M059J (cell line): ENCODE measurements around the gene PSMB3. TPM values are rescaled to one million over a fixed set of nuclear protein-coding genes. Genes with fewer than 3 reads are reported as not detected.

Experiments used
- DNase-seq: peaks from one replicate; pipeline ENCODE4 v3.0.0-alpha.2; 2012; ENCODE audit warnings: low read depth
- total RNA-seq: library from RNA; depleted of rRNA; stranded (reverse); fragments of >200 nt; shearing (Covaris generic); gene quantifications from 2 replicates; pipeline ENCODE4 v1.2.3, GENCODE V29; 2014; rRNA removed

PSMB3 gene
- total RNA-seq, result 410 and 440 TPM in 2 replicates

DNA sequence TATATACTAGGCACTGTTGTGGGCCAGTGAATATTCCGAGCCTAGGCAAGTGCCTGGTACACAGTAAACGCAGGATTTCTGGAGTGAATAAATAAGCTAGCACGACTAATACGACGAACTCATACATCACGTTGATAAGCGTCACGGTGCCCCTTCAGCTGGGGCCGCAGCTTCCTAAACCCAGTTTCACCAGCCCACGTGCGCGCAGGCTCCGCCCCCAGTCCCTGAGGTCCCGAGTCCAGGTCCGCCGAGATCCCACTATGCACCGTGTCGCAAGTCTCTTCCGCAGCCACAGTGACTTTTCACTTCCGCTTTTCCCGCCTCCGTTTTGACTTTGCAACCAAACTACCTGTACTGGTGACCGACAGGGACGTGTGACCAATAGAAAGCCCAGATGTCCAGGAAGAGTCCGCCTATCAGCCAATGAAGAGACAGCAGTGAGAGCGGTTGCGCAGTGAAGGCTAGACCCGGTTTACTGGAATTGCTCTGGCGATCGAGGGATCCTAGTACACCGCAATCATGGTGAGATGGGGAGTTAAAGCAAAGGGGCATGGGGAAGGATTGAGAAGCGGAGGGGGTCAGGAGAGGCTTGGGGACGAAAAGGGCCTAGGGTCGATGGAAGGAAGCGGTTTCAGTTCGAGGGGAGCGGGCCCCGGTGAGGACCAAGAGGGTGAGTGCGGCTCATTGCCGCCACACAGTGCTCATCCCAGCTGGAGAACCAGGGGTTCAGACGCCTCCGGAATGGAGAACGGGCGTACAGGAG lies at the start of gene PSMB3:
TSS of gene PSMB3 (plus strand) at position 434 of the 763 bp plus-strand sequence. CDS start at position 520, 86 bp downstream.
- DNase-seq, result peak; percentile 99

DNA sequence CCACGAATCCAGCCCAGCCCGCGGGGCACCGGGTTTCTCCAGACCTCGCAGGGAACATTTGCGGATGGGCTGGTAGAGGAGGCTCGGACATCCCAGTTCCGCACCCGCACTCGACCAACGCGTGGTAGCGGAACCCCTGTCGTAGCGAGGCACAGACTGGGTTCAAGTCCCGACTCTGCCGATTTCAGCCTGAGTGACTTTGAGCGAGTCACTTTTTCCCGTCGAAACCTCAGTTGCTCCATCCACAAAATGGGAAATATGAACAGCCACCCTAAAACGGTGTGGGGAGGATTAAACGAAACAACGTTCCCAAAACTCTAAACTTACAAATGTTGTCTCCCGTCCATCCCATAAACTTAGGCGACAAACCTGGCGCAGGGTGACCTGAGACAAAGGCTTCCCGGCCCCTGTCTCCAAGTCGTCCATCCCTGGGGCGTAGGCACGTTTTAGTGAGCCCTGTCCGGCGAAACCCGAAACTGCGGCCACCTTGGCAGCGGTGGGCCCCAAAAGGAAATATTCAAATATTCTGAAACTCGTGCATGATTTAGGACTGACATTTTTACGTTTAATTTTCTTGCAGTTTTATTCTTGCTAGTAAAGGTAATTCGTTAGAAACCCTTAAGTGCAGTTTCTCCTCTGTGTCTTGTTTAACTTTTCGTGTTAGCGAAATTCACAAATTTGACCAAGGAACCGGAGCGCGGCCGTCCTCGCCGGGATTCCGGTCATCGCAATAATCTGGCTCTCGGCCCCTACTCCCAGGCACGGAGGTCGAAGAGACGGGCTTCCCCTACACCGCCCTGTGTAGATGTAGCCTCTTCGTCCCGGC lies 49.4 kb upstream of the PSMB3 start:
- peak; percentile 24 for DNase-seq

GRCh38 chr17:38703742-38704605 lies 48.6 kb upstream of the PSMB3 start:
- DNase-seq, result peak; percentile 82

- DNase-seq, result peak; percentile 72
These were observed 47.7 kb upstream of the PSMB3 start, which contains the start of gene MLLT6 for GRCh38 chr17:38704606-38705522. Gene MLLT6, plus strand, starts transcription at chr17:38705273. Its CDS starts 360 bp downstream, at chr17:38705633.

- DNase-seq, result no peak
These were observed 47.1 kb upstream of the PSMB3 start for GRCh38 chr17:38705523-38705802.

DNA sequence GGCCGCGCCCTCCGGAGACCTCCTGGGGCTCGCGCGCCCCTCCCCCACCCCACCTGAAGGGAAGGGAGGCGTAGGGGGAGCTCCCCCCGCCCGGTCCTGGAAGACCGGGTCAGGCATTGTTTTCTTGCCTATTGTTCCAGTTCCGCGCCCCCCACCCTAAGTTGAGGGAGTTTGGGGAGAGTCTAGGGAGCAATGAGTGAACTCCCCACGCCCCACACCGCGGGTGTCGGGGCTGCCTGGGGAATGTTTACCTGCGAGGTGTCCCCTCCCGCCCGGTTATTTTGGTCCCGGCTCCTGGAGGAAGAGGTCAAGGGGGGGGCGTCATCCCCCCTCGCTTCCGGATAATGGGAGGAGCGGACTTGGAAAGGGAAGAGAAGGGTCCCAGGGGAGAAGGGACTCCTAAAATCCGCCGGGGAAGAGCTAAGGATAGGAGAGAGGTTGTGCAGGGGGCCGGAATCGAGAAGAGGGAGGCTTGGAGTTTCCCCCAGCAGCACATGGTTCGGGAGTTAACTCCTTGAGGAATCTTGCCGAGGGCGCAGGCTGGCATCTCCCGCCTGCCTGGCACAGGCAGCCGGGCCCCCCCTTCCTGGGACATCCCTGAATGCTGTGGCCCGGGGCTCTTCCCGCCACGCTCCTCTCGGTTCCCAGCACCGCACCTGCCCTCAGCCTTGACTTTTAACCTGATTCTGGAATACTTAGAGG lies 46.6 kb upstream of the PSMB3 start:
- peak; percentile 41 for DNase-seq

- DNase-seq, result no peak
These were observed 45.9 kb upstream of the PSMB3 start for GRCh38 chr17:38706505-38707216.

- no peak for DNase-seq
These were observed 44.7 kb upstream of the PSMB3 start for GRCh38 chr17:38707678-38708351.

DNA sequence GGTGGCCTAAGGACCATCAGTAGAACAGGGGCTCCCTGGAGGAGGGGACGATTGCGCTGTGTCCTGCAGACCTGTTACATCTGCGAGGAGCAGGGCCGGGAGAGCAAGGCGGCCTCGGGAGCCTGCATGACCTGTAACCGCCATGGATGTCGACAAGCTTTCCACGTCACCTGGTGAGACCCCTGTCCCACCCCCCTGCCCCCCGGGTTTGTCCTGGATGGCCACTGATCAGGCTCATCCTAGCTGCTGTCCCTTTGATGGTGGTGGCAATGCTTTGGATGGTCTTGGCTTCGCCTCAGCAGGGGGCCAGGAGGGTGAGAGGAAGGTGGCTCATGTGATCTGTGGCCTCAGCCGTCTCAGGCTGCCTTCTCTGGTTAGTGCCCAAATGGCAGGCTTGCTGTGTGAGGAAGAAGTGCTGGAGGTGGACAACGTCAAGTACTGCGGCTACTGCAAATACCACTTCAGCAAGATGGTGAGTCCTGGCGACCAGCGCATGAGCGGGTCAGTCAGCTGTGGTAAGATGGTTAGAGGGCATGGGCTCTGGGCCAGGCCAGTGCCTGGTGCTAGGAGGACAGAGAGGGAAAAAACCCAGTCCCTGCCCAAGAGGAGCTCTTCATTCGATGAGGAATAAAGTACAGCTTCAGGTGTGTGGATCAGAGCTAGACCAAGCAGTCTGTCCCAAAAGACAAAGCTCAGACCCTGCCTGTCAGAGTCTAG lies 43.3 kb upstream of the PSMB3 start:
- DNase-seq, result no peak

- no peak for DNase-seq
These were observed 42.5 kb upstream of the PSMB3 start for GRCh38 chr17:38709864-38710603.

DNA sequence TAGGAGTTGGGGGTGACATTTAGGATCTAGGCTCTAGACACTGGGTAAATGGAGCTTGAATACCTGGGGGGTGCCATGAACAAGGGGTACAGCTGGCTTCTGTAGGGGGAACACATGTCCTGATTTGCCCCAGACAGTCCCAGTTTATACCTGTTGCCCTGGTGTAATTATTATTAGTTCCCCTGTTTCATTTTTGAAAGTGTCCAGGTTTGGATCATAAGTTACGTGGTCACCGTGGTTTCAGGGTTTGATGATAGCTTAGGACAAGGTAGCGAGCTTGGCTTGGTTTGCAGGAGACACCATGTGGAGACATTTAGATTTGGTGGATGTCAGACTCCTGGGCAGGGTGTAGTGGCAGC lies 42.0 kb upstream of the PSMB3 start:
- DNase-seq, result no peak

DNA sequence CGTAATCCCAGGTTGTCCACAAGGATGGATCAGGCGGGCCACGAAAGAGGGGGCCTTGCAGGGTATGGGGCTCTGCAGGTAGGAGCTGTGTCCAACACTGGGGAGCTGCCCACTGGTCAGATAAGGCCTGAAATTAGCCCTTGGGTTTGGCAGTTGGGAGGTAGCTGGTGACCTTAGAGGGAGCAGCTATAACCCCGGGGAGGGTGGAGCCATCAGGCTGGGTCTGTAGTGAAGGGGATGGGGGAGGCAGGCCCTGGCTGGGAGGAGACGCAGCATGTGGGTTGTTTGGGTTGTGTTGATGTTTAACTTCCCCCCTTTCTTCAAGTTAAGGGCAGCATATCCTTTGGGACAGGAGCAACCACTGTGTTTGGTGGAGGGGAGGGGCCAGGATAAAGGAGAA lies 41.6 kb upstream of the PSMB3 start:
- no peak for DNase-seq

DNA sequence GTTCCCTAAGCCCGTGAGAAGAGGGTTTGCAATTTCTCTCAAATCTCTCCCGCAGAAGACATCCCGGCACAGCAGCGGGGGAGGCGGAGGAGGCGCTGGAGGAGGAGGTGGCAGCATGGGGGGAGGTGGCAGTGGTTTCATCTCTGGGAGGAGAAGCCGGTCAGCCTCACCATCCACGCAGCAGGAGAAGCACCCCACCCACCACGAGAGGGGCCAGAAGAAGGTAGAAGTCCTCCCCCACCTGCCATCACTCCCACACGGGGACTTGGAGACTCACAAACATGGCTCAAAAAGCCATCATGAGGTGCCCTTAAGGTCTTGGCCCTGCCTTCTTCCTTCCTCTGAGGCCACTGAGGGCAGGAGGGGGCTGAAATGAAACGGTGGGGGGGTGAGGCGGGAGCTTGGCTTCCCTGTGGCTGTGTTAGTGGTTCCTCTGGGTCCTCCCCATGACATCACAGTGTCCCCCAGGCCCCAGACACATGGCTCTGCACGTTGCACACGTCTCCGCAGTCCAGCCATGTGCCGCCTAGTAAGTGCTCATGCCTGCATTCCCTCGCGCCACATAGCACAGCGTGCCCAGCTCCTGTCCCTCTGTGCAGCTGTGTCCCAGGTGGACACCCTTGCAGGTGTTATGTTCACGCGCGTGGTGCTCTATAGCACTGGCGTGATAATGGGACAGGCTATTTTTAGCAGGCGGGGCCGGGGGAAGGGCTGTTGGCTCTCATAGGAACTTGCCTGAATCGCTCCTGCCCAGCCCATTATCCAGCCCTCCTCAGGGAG lies 40.6 kb upstream of the PSMB3 start:
- DNase-seq, result no peak

- no peak for DNase-seq
These were observed 39.9 kb upstream of the PSMB3 start for GRCh38 chr17:38712593-38712992.

DNA sequence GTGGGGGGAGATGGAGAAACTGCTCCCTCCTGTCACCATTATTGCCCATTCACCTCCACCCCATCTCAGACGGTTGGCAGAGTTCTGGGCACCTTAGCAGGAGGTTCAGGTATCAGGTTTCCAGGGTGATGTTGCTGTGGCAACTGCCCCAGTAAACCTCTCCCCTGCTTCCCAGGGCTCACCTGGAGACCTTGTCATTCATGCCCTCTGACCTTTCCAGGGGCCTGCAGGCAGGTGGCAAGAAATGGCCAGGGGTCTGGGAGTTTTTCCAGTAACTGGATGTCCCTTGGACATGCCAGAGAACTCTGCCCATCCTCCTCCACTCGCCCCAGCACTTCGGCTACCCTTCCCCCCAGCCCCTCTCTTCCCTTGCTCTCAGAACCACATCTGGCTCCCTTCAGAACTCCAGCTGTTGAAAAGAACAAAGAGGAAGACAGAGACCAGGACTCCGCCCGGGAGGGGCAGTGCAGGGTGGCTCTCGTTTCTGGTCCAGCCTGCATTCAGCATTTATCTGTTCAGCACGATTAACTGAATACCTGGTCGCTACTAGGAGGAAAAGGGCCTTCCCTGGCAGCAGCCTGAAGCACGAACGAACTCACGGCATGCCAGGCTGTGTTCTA lies 39.0 kb upstream of the PSMB3 start:
- DNase-seq, result no peak

DNA sequence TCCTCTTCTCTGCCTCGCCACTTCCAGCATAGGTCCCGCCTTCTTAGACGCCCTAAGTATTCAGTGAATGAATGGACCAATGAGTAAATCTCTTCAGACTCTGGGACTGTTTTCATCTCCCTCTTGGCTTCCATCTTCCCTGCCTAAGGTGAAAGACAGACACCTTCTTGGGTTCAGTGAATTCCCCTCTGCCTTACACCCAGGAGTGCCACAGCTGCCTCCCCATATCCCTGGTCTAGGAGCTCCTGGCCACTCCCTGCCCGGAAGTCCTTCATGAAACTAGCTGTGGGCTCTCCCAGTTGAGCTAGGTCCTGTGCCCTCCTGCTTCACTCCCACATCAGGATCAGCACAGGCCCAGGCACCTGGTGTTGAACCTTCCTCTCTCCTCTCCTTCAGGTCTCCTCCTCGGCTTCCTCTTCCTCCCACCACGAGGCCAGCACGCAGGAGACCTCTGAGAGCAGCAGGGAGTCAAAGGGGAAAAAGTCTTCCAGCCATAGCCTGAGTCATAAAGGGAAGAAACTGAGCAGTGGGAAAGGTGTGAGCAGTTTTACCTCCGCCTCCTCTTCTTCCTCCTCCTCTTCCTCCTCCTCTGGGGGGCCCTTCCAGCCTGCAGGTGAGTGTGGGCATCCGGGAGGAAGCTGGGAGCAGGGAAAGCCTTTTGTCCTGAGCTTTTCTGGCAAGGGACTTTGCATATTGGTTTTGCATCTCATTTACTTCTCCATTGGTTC lies 37.2 kb upstream of the PSMB3 start:
- DNase-seq, result no peak
